Vagina (tissue), 2 donors: Measurements from ENCODE around the gene ZNF423. TPM values are rescaled to one million over a fixed set of nuclear protein-coding genes. Genes with fewer than 3 reads are reported as not detected.

ENCODE experiments used
- DNase-seq, 2 donors: peaks; one replicate each; pipeline ENCODE4 v3.0.0-alpha.2; 2017; ENCODE audit errors: extremely low spot score in 2 of 2
- H3K27ac ChIP-seq: fragments of 200-600 bp; sonication (generic); one replicate; pipeline ENCODE4 v1.5.1; 2019
- H3K27me3 ChIP-seq: fragments of 200-600 bp; sonication (generic); one replicate; pipeline ENCODE4 v1.5.1; 2019
- H3K36me3 ChIP-seq, 2 donors: fragments of 200-600 bp; sonication (generic); one replicate each; pipeline ENCODE4 v1.5.1; 2017 to 2019
- H3K4me1 ChIP-seq: fragments of 200-600 bp; sonication (generic); one replicate; pipeline ENCODE4 v1.5.1; 2019
- H3K4me3 ChIP-seq, 2 donors: fragments of 200-600 bp; sonication (generic); 1 replicate in 1 of 2; 2 replicates in 1 of 2; pipeline ENCODE4 v1.5.1; 2016 to 2019
- H3K9me3 ChIP-seq: fragments of 200-600 bp; sonication (generic); one replicate; pipeline ENCODE4 v1.5.1; 2019
- POLR2A ChIP-seq, 2 donors: fragments of 450-650 bp; IDR thresholded peaks; one replicate each; pipeline ENCODE4 v1.6.1; 2017; ENCODE audit warnings: antibody characterized with exemption in 2 of 2, mild to moderate bottlenecking in 2 of 2, moderate library complexity in 2 of 2
- POLR2AphosphoS5 ChIP-seq, 2 donors: sonication (generic); formaldehyde crosslinking; IDR thresholded peaks; one replicate each; pipeline ENCODE4 v1.9.0; 2017; ENCODE audit warnings: antibody characterized with exemption in 2 of 2, mild to moderate bottlenecking in 2 of 2, low read depth in 1 of 2; ENCODE audit not compliant: insufficient read depth in 1 of 2
- intact Hi-C: fragments of 100-400 bp; cut with DNase I; formaldehyde crosslinking; loops from one replicate; pipeline ENCODE4 v1.15.1; 2023
- total RNA-seq: library from RNA; depleted of rRNA; stranded (reverse); fragments of >200 nt; gene quantifications from one replicate; pipeline ENCODE4 v1.2.3, GENCODE V29; 2016
- TF ChIP-seq, protein P1 (sequence below), 3 experiments: fragments of 450-650 bp in 2 of 3; fragments of 200-600 bp in 1 of 3; sonication (generic) in 1 of 3; IDR thresholded peaks; one replicate each; pipeline ENCODE4 v1.5.1; 2017 to 2019; ENCODE audit warnings: antibody characterized with exemption in 3 of 3, mild to moderate bottlenecking in 2 of 3, moderate library complexity in 2 of 3

ZNF423 gene
- total RNA-seq, 1 donor from 2014 or later, result 10.3 TPM

GRCh38 chr16:49824593-49824992 lies 31.3 kb downstream of the ZNF423 start:
- Histone ChIP-seq H3K27ac (peak overlapping the region; percentile 3), H3K4me1 (peaks cover 9% of the 10 kb centered on the region), H3K36me3 (no peaks in the 10 kb centered on the region), H3K4me3 (no peak overlapping the region), H3K27me3 (no peaks in the 10 kb centered on the region), H3K9me3 (no peaks in the 10 kb centered on the region)
- no peak for DNase-seq
- intact Hi-C loops, result no loop called here
- TF ChIP-seq POLR2A (IDR thresholded peaks at IDR 0.05), result no peak
- TF ChIP-seq POLR2AphosphoS5 (IDR thresholded peaks at IDR 0.05; ENCODE audit: insufficient read depth in 1 of 2, low read depth in 1 of 2), result no peak
- TF ChIP-seq, protein P1, sequence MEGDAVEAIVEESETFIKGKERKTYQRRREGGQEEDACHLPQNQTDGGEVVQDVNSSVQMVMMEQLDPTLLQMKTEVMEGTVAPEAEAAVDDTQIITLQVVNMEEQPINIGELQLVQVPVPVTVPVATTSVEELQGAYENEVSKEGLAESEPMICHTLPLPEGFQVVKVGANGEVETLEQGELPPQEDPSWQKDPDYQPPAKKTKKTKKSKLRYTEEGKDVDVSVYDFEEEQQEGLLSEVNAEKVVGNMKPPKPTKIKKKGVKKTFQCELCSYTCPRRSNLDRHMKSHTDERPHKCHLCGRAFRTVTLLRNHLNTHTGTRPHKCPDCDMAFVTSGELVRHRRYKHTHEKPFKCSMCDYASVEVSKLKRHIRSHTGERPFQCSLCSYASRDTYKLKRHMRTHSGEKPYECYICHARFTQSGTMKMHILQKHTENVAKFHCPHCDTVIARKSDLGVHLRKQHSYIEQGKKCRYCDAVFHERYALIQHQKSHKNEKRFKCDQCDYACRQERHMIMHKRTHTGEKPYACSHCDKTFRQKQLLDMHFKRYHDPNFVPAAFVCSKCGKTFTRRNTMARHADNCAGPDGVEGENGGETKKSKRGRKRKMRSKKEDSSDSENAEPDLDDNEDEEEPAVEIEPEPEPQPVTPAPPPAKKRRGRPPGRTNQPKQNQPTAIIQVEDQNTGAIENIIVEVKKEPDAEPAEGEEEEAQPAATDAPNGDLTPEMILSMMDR (IDR thresholded peaks at IDR 0.05), result no peak

DNA sequence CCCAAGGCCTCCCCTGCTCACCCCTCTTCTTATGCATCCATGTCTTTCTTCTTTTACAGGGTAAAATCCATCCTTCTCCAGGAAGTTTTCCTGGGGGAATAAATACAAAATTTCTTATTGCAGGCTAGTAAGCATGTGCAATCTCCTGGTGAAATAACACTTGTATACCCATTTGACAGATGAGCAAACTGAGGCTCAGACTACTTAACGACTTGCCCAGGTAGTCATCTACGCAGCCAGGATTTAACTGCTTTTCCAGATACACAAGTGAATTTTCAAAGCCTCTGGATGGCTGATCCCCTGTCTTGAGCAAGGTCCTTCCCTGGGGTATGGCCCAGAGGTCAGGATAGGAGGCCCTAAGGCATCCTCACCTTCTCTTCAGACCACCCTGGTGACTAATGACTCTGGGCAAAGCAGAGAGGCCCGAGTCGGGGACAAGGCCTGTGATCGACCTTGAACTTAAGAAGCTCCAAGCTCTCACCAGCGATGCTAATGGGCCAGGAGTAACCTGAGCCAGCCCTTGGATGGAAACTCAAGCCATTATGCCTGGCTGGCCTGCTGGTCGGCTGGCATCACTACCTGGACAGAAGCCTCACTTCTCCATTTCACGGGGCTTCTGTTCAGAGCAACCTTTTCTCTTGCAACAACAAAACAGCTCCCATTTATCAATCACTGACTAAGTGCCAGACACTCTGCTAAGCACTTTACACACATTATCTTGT lies 33.1 kb downstream of the ZNF423 start:
- intact Hi-C loops, result no loop called here
- Histone ChIP-seq H3K36me3 (no peaks in the 10 kb centered on the region), H3K4me3 (no peak overlapping the region), H3K27ac (no peak overlapping the region), H3K27me3 (no peaks in the 10 kb centered on the region), H3K9me3 (no peaks in the 10 kb centered on the region), H3K4me1 (no peaks in the 10 kb centered on the region)
- TF ChIP-seq, protein P1 (IDR thresholded peaks at IDR 0.05), result no peak
- no peak for TF ChIP-seq POLR2AphosphoS5 (IDR thresholded peaks at IDR 0.05; ENCODE audit: insufficient read depth in 1 of 2, low read depth in 1 of 2)
- no peak for TF ChIP-seq POLR2A (IDR thresholded peaks at IDR 0.05)
- DNase-seq, result no peak

DNA sequence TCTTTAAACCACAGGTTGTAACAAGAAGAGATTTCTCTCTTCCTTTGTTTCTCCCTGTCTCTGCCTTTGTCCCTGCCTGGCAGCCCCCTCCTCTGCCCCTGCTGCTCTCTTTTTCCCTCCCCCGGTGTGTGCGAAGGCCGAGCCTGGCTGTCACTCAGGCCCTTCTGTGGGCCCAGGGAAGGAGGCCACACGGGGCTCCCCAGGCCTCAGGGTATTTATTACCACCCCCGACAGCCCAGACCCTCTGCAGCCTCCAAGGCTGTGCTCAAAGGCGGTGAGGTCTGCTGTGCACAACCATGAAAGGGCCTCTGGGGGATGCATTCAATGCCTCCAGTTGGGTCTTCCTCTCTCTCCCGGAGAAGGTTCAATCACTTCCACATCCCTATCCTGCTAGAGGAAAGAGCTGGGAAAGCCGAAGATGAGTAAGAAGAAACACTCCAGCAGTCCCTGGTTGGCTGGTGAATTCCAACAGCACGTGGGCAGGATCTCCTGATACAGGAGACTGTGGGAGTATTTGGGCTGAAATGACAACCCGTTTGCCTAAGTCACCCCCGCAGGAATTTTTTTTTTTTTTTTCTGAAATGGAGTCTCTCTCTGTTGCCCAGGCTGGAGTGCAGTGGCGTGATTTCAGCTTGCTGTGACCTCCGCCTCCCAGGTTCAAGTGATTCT lies 34.2 kb downstream of the ZNF423 start:
- DNase-seq, result no peak
- no peaks in the 10 kb centered on the region for H3K36me3 ChIP-seq
- H3K4me1 ChIP-seq, result no peaks in the 10 kb centered on the region
- TF ChIP-seq POLR2AphosphoS5 (IDR thresholded peaks at IDR 0.05; ENCODE audit: insufficient read depth in 1 of 2, low read depth in 1 of 2) (no peak), POLR2A (IDR thresholded peaks at IDR 0.05) (no peak)
- TF ChIP-seq, protein P1 (IDR thresholded peaks at IDR 0.05), result no peak
- H3K27me3 ChIP-seq, result no peaks in the 10 kb centered on the region
- intact Hi-C loops, result no loop called here
- no peak overlapping the region for H3K27ac ChIP-seq
- H3K9me3 ChIP-seq, result no peaks in the 10 kb centered on the region
- H3K4me3 ChIP-seq, result no peak overlapping the region

DNA sequence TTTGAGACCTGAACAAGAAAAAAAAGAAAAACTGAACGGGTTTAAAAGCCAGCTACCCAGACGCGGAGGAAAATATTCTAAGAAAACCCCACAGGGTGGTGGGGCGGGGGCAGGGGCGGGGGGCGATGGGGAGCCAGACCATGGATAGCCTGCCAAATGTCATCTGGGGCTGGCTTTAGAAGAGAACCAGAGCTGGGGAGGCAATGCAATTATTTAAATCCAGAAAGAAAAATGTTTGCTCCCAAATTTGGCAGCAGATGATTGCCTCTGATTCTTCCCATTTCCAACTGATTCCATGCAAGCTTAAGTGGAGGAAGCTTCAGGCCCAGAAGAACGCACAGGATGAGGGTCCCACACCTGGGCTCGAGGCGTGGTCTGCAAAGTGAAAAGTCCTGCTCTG lies 34.8 kb downstream of the ZNF423 start:
- H3K27ac ChIP-seq, result no peak overlapping the region
- no peaks in the 10 kb centered on the region for H3K9me3 ChIP-seq
- H3K27me3 ChIP-seq, result no peaks in the 10 kb centered on the region
- H3K36me3 ChIP-seq, result no peaks in the 10 kb centered on the region
- H3K4me3 ChIP-seq, result no peak overlapping the region
- intact Hi-C loops, result no loop called here
- TF ChIP-seq POLR2A (IDR thresholded peaks at IDR 0.05) (no peak), POLR2AphosphoS5 (IDR thresholded peaks at IDR 0.05; ENCODE audit: insufficient read depth in 1 of 2, low read depth in 1 of 2) (no peak)
- TF ChIP-seq, protein P1 (IDR thresholded peaks at IDR 0.05), result no peak
- DNase-seq, result no peak
- no peaks in the 10 kb centered on the region for H3K4me1 ChIP-seq
